ENCODE measurements around the gene CEP295NL.
"Not testable (repeated sequence)": the region's sequence is repeated elsewhere in the genome, so short reads cannot be mapped to it uniquely, and the experiment has no call there.

CEP295NL gene

GRCh38 chr17:78903101-78903779 is at the start of gene CEP295NL:
Gene CEP295NL (minus strand): TSS chr17:78903201. CDS start chr17:78901828, 1,373 bp downstream.
- DNase-seq: peak in 13 of 56 donors; percentile 25 to 68 (median 45)

DNA sequence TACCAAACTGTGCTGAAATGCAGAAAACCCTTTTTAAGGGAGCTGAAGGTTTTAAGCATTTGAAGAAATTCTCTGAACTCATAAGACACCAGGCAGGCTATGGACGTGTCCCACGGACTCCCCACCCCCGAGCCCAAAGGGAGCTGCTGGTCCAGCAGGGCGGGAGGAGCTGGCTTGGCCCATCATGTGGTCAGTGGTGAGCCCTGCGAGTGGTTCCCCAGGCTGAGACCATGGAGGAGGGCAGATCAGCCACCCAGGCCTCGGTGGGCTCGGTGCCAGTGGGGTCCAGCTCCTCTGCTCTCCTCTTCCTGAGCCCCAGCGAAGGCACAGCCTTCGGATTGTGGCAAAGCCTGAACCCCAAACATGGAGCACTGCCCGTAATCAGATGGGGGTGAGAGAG is 49.7 kb upstream of the CEP295NL start:
- DNase-seq: no peak

DNA sequence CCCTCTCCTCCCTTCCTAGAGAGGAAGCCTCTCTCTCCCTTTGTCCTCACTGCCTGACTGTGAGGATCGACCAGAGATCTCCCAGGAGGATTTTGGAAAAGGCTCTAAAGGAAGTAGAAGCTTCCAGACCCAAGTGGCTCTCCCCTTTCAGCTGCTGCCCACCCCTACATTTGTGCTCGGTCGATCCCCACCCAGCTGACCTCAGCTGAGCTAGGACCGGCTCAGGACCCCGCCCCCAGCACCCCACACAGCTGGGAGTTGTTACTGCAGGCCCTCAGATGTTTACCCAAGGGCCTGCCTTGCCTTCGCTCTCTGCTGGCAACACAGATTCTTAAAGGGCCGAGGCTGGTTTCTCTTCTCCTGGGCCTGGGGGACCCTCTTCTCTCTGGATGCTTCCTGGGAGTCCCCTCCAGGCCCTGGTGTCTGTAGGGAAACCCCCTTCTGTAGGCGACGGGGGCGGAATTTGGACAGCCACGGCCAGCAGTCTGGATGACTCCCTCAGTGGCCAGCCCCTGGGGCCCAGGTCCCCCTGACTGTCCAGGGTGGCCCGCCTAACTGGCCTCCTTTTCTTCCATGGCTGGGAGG is 49.1 kb upstream of the CEP295NL start:
- no peak for DNase-seq

DNA sequence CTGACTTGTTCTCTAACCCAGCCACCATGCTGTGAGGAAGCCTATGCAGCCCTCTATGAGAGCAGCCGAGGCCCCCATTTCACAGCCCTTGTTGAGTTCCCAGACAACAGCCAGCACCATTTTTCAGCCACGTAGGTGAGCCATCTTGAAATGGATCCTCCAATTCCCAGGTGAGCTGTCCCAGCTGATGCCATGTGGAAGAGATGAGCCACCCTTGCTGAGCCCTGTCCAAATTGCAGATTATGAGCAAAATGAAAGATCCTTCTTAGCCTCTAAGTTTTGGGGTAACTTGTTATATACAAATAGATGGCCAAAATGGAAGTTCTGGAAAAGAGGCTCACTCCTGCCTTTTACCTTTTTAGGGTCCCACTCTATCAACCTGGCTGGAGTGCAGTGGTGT is 47.9 kb upstream of the CEP295NL start:
- DNase-seq: no peak

DNA sequence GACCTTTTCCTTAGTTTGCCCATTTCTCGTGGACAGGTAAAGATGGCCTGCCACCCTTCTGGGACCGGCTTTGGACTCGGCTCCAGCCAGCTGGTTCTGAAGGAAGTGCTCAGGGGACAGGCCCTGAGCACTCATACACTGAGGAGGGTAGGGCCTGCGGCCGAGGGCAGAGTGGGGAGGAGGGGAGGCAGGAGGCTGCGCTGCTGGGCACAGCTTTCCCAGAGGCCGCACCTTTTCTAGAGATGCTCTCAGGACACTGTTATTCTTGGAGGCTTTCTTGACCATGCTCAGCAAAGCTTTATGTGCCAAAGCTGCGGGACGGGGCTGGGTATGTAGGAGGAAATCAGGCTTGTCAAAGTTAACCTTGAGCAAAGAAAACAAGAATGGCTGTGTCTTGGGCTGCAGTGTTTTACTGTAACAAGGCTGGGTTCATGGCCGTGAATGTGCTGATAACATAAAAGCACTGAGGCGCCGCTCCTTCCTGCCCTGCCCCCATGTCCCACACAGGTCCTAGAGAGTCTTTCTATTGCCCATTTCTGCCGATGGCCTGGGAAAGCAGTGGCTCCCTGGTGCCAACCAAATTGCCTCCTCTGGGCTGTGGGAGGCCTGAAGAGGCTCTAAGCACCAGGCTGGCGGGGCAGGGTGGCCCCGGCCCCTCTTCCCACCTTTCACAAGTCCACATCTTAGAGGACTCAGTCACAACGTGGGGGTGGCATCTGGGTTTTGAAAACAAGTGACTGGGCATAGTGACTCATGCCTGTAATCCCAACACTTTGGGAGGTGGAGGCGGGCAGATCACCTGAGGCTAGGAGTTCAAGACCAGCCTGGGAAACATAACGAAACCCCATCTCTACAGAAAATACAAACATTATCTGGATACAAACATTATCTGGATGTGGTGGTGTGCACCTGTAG is 44.5 kb upstream of the CEP295NL start:
- no peak for DNase-seq

DNA sequence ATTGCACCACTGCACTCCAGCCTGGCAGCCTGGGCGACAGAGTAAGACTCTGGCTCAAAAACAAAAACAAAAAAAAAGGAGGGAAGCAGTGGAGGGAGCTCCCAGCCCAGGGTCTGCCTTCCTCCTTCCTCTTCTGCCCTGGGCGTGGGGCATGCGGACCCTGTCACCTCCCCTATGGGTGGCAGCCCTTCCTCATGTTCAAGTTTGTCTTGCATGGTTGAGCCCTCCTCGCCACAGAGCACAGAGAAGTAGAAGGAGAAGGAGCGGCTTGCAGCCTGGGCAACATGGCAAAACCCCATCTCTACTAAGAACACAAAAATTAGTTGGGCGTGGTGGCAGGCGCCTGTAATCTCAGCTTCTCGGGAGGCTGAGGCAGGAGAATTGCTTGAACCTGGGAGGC is 43.6 kb upstream of the CEP295NL start:
- no peak for DNase-seq

DNA sequence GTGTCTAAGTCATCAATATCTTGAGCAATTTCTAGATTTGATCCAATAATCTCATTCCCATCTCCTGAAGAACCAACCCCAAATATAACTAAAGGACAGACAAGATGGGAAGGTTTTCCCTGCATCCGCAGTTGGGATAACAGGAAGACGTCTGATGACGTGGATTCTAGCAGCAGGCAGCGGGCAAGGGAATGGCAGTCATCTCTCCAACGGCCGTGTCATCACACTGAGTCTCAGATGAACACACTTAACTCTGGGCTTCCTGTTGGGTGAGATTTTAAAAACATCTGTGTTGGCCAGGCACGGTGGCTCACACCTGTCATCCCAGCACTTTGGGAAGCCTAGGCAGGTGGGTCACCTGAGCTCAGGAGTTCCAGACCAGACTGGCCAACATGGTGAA is 43.1 kb upstream of the CEP295NL start:
- no peak for DNase-seq

DNA sequence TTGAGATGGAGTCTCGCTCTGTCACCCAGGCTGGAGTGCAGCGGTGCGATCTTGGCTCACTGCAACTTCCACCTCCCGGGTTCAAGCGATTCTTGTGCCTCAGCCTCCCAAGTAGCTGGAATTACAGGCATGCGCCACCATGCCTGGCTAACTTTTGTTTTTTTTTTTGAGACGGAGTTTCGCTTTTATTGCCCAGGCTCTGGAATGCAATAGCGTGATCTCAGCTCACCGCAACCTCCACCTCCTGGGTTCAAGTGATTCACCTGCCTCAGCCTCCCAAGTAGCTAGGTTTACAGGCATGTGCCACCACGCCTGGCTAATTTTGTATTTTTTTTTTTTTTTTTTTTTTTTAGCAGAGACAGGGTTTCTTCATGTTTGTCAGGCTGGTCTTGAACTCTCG is 42.5 kb upstream of the CEP295NL start:
- not testable (repeated sequence) for DNase-seq

DNA sequence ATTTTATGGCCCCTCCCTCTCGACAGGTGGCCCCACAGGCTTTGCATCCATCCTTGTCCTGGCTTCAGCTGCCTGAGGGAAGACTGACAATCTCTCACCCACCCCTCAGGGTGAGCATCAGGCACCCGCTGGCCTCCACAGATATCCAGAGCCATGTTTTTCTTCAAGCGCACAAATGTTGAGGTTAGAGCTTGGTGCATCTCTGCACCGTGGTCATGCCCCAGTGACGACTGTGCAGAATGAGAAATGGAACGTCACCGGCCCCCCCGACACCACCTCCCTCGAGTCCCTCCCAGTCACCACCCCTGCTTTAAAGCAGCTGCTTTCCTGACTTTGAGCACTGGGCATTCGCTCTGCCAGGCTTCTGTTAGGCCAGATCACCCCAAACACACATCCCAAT is 42.0 kb upstream of the CEP295NL start:
- no peak for DNase-seq

- DNase-seq: no peak
These were observed 41.0 kb upstream of the CEP295NL start for GRCh38 chr17:78944026-78944425.

DNA sequence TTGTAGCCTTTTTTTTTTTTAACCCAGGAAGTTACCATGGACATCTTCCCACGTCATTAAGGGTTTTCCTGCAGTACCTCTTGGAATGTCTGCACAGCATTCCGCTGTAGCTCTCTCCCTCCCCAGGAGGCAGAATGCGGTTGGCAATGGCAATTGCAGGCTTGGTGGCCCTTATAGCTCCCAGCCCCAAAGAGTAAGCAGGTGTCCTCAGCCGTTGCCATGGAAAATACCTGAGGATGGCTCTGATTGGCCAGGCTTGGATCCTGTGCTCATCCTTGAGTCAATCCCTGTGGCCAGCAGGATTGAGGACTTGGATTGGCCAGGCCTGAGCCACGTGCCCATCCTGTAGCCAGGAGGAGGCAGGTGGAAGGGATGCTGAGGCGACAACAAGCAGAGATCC is 37.7 kb upstream of the CEP295NL start:
- DNase-seq: peak in 1 of 56 donors; percentile 13

GRCh38 chr17:78940258-78940657 is 37.3 kb upstream of the CEP295NL start:
- no peak for DNase-seq

- DNase-seq: no peak
These were observed 36.6 kb upstream of the CEP295NL start for GRCh38 chr17:78939615-78940014.

- no peak for DNase-seq
These were observed 34.6 kb upstream of the CEP295NL start for GRCh38 chr17:78937561-78937960.

GRCh38 chr17:78935419-78936323 is 32.7 kb upstream of the CEP295NL start:
- no peak for DNase-seq

- no peak for DNase-seq
These were observed 31.8 kb upstream of the CEP295NL start for GRCh38 chr17:78934681-78935418.

GRCh38 chr17:78933959-78934568 is 31.1 kb upstream of the CEP295NL start:
- peak in 54 of 56 donors; percentile 22 to 94 (median 80) for DNase-seq

DNA sequence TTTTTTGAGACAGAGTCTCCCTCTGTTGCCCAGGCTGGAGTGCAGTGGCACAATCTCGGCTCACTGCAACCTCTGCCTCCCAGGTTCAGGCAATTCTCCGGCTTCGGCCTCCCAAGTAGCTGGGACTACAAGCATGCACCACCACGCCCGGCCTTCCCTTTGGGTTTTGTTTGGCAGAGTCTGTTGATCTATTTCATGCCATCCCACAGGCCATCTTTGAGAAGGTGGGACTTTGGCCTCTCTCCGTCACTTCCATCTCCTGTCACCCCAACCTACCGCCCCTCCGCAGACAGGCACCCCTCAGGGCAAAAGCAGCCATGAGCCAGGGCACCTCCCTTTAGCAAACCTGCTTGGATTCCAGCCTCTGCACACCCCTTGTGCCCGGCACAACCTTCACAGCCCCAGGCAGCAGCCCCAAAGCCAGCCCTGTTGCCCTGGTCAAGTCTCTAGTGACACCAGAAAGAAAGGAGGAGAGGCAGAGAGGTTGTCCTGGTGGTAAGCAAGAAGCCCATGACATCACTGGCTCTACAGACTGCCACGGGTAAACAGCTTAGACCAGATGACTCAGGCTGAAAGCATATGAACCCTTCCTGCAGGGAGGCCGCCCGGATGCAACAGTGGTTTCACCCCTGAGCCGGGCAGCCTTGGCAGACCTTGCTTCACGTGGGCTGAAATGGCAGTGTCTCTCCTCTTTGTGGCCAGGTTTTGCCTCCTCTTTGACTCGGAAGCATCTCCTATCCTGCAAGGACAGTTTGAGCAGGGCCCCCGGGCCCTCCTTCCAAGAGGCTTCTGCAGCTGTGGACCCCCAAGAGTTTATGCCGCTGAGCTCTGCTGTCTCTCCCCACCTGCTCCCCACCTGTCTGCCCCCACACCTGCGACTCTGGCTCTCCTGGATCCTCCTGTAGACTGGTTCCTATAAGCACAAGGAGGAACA is 30.3 kb upstream of the CEP295NL start:
- peak in 2 of 56 donors; percentile 35 to 65 for DNase-seq

Measured in nucleus accumbens (tissue), 56 donors.